GM04504 (cell line): ENCODE measurements around the gene SERINC5.
"Not testable (repeated sequence)": the region's sequence is repeated elsewhere in the genome, so short reads cannot be mapped to it uniquely, and the experiment has no call there.

Source experiments
- DNase-seq: peaks from one replicate; pipeline ENCODE4 v3.0.0-alpha.2; 2012; ENCODE audit warnings: low read depth

SERINC5 gene

DNA sequence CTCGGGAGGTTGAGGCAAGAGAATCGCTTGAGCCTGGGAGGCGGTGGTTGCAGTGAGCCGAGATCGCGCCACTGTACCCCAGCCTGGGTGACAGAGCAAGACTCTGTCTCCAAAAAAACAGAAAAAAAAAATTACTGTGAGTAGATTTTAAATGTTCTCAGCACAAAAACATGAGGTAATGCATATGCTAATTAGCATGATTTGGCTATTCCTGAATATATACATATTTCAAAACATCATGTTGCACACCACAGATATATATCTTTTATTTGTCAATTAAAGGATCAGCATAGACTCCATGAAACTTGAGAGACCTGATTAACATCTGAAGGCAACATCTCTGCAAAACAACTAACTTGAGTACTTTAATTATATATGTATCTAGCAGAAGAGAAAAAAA, 117.4 kb downstream of the SERINC5 start:
- no peak for DNase-seq

DNA sequence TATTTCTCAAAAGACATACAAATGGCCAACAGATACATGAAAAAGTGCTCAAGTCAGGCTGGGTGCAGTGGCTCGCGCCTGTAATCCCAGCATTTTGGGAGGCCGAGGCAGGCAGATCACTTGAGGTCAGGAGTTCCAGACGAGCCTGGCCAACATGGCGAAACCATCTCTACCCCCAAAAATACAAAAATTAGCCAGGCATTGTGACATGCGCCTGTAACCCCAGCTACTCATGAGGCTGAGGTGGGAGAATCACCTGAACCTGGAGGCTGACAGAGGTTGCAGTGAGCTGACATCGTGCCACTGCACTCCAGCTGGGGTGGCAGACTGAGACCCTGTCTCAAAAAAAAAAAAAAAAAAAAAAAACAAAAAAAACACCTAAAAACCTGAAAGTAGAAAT, 119.0 kb downstream of the SERINC5 start:
- DNase-seq, result not testable (repeated sequence)

DNA sequence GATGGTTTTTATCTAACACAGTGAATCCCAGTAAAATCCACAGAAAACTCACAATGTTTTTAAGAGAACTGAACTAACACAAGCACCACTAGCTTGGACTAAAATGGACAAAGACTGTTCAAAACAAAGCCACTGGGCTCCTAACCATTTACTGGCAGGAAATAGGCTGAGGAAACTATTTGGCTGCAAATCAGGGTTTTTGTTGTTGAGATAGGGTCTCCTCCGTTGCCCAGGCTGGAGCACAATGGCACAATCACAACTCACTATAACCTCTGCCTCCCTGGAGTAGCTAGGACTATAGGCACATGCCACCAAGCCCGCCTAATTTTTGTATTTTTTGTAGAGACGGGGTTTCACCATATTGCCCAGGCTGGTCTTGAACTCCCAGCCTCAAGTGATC, 121.0 kb downstream of the SERINC5 start:
- DNase-seq, result no peak

DNA sequence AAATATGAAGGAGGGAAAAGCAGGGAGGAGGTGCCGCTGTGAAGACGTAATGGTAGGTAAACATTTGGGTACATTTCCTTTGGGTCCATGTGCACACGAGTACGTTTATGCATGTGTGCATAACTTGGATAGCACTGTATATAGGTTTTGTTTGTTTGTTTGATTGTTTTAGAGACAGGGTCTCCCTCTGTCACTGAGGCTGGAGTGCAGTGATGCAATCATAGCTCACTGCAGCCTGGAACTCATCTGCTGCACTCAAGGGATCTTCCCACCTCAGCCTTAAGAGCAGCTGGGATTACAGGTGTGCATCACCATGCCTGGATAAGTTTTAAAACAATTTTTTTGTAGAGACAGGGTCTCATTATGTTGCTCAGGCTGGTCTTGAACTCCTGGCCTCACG, 126.7 kb downstream of the SERINC5 start:
- no peak for DNase-seq

DNA sequence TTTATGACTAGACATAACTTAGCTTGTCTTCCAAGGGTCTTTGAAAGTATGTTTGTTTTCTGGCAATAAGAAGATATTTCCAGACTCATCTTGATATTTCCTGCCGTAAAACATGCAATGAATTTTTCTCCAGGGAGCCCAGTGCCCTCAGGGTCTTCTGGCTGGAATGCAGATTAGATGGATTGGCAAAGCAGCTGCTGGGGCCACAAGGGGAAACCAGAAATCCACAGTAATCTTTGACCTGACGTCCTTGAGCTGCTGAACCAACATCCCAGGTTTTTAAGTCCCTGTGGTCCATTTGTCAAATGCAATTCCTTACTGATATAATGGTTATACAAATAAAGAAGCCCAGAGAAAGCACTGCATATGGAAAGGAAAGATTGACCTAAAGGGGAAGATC, 127.7 kb downstream of the SERINC5 start:
- DNase-seq, result no peak

DNA sequence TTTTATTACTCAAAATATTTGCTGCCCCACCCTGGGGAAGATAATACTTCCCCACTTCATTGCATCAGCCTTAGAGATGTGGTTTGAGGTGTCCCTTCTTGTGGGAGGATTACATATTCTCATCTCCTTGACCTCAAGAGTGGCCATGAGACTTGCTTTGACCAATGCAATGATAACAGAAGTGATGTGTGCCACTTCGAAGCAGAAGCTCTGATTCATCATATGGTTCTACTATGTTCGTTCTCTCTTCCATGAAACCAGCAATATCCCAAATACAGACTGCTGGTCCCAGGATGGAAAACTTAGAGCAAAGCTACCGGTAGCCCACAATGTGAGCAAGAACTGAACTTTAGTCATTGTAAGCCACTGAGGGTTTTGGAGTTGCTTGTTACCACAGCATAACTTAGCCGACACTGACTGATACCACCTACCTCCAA, 128.7 kb downstream of the SERINC5 start:
- no peak for DNase-seq

DNA sequence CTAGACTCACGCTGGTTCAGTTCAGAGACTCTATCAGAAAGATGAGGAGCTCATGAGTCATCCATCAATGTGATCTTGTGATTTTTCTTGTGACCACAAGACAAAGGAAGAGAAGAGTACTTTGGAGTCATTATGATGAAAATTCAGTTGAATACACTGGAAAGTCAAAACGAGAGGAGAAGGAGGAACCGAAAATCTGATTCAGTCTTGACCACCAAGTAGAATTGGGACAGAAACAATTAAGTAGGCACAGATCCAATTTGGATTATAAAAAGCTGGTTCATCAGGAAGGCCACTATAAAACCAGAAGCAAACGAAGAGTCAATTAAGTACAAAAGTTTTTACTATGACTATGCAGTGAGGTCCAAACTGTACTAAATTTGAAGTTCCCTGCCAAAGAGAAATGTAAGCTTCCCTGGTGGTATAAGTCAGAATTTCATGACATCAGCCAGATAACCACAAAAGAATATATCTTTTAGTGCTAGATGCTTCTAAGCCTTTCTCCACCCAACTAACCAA, 129.8 kb downstream of the SERINC5 start:
- DNase-seq, result peak; percentile 65

DNA sequence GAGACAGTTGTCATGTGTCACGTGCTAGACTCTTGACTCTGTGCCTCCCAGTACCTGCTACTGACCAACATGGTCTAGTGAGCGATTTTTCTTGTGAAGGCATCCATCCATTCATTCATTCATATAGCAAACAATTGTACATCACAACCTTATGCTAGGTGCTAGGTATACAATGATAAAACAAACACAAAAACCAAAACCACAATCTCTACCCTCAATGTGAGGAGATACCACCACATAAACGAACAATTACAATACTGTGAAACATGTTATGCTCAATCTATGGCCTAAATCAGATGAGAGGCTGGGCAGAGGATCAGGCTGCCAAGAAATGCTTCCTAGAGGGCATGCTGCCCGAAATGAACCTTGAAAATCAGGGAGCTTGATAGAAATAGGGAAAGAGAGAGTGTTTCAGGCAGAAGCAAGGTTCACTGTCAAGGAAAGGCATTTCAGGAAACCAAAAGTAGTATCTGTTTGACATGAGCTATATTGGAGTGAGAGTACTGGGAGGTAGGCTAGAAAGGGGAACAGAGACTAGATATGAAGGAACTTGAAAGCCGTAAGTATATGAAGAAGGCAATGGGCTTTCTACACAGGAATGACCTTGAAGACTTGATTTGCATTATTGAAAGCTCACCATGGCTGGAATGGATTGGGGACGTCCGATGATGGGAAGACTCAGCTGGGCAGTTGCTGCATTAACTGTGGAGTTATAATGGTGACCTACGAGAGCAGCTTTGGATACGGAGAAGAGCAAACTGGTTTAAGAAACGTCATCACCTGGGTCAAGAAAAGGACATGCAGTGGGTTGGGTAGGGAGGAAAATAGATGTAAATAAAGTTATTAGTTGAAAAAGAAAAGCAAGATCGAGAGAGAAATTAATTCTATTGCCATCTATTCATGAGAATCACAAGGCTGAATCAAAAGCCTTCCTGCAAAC, 130.6 kb downstream of the SERINC5 start:
- DNase-seq, result no peak

DNA sequence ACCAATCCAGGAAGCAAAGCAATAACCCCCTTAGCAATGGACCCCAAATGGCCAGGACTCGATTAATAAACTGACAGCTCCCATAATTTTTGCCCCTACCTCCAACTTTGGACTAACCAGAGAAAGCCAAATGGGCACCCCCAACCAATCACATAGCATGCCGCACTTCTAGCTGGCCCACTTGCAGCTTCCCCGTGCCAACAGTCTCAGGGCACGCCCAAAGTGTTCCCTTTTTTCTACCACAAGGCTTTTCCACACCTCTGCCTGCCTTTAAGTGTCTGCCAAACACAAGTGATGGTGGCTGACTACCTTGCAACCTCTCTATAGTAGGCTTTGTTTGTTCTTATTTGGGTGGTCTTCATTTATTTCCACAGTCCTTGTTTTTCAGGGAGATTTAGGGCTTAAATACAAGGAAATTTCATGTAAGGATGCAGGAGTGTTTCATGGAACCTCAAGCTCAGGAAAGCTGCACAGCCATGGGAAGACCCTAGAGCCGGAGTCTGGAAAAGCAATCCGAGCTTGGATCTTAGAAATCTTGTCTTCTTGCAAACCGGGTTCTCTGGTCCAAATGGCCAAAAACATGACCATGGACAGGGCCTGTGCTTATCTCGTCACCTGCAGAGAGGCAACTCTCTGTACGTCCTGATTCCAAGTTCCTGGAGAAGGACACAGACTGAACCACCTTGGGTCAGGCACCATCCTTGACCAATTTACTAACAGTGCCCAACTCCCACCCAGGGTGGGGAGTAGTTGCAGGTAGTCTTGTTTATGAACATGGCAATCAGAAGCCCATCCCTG, 131.5 kb downstream of the SERINC5 start:
- DNase-seq, result no peak

DNA sequence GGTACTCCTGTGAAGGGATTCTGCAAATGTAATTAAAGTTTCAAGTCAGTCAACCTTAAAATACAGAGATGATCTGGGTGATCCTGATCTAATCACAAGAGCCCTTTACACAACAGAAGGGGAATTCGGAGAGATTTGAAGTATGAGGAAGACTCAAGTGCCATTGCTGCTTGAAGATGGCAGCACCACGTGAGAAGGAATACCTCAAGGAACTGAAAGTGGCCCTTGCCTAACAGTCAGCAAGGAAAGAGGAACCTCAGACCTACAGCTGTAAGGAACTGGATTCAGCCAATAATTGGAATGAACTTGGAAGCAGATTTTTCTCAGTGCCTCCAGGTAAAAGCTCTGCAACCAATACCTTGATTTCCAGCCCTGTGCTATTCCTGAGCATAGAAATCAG, 133.3 kb downstream of the SERINC5 start:
- DNase-seq, result no peak

DNA sequence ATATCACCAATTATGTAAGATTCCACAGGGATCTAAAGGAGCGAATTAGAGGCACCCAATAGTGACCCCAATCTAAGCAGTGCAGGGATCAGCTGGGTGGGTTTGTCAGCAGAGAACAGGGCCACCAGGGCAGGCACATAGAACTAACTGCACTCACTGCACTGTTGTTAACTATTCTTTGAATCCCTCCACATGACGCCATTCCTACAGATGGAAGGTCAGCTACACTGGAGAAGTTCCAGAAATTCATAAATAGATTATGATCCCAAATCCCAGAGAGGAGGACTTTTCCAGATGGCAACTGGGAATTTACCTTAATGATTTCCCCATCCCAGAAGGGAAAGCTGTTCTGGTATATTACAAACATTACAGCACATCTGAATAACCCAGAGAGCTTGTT, 136.5 kb downstream of the SERINC5 start:
- no peak for DNase-seq

DNA sequence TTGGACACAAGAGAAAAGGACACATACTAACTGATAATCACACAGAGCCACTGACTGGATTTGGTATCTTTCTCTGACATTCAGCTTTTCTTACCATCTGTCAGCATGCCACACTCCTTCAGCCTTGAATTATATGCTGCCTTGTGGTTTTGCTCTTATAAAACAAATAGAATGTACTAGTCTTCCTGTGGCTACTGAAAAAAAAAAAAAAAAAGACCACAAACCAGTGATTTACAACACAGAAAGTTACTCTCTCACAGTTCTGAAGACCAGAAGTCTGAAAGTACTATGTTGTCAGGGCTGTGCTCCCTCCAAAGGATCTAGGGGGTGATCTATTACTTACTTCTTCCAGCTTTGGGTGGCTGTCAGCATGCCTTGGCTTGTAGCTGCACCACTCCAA, 138.4 kb downstream of the SERINC5 start:
- no peak for DNase-seq

DNA sequence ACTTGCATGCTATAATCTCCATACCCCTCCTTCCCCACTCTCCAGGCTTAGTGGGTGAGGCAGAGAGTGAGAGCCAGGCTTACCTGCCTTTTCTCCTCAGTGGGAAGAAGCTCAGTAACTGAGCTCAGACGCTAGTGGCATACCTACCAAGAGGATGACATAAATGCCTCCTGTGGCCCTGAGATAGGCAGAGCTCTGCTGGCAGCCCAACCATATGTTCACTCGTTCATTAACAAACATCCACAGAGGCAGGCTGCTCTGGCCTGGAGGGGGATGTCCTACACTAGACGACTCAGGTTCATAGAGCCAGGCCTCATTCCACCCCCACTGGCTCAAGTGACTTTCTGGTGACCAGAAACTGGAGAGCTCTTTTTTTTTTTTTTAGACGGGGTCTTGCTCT, 139.4 kb downstream of the SERINC5 start:
- DNase-seq, result no peak

DNA sequence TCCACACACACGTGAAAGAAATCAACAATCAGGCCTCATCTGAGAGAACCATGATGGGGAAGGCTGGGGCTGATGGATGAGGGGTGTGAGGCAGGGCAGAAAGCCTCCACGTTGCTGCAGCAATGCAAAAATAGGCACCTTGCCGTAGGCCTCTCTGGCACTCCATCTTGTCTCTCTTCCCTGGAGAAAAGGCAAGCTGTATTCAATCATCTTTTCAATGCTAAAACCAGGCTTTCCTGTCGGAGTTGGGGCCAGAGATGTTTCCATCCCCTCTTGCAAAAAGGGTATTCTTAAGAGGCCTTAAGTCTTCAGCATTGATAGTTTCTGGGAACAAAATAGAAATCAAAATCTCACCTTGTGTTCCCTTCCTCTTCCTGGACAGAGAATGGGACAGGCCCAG, 139.8 kb downstream of the SERINC5 start:
- no peak for DNase-seq

DNA sequence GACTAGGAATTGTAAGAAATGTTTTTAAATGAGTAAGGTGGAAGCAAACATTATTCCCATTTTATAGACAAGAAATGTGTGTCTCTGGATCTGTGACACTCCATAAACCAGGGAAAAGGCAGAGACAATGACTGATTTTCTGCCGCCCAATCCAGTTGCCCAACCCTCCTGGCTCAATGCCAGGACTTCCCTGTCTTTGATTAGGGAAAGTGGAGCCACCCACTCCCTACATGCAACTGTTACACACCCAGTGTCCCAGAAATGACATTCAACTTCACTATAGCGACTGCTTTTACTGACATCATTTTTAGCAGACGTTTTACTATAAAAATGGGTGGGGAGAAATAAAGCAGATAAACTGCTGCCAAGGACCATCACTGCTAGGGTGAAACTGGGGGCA, 141.0 kb downstream of the SERINC5 start:
- DNase-seq, result no peak

DNA sequence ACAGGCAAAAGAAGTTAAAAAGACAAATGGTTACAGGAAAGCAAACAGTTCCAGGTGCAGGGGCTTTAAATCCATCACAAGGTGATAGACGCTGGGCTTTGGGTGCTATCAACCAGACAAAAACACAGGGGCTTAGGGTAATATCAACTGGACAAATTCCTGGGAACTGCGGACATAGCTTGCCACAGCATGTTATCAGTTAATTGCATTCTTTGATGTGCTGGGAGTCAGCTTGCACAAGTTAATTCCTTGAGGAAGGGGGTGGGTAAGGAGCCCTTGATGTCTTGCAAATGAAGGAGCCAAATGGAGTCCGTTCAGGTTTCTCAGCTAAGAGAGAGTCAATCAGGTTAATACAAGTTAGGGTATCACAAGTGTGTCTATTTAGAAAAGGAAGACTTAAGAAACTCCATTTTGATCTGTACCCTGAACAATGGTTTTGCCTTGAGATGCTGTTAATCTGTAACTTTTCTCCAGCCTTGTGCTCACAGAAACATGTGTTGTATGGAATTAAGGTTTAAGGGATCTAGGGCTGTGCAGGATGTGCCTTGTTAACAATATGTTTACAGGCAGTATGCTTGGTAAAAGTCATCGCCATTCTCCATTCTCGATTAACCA, 144.4 kb downstream of the SERINC5 start:
- DNase-seq, result not testable (repeated sequence)

DNA sequence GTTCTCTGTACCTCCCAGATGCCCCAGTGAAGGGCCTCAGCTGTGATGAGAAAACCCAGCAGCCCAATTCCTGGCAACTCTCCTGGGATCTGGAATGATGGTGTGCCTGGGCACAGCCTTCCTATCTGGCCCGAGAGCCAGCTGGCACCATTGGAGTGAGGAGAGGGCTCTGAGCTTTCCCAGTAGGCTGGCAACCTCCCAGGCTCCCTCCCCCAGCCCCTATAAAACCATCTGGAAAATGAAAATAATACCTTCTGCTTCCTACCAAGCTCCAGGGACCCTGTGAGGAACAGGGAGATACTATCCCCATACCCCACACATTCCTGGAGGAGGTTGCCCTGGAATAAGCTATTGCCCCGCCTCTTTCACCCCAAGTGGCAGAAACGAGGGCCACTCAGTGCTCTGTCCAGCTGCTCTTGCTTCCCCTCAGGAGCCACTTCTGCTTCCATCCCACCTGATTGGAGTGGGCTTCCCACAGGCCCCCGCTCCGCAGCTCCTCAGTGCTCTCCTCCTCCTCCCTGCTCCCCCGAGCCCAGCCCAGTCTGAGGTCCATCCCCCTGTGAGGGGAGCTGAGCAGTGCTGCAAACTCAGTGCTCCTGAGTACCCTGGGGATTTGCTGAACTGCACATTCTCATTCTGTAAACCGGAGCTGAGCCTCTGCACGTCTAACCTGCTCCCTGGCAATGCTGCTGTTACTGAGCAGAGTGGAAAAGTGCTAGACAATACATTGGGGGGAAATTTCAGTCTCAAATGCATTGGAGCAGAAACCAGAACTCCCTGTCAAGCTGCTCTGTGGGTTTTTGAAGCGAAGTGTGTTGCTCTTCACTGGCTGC, 146.0 kb downstream of the SERINC5 start:
- DNase-seq, result no peak

DNA sequence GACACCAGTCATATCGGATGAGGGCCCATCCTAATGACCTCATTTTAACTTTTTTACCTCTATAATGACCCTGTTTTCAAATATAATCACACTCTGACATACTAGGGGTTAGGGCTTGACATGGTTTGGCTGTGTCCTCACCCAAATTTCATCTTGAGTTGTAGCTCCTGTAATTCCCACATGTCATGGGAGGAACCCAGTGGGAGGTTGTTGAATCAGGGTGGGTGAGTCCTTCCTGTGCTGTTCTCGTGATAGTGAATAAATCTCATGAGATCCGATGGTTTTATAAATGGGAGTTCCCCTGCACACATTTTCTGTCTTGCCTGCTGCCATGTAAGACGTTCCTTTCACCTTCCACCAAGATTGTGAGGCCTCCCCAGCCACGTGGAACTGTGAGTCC, 148.9 kb downstream of the SERINC5 start:
- DNase-seq, result no peak

DNA sequence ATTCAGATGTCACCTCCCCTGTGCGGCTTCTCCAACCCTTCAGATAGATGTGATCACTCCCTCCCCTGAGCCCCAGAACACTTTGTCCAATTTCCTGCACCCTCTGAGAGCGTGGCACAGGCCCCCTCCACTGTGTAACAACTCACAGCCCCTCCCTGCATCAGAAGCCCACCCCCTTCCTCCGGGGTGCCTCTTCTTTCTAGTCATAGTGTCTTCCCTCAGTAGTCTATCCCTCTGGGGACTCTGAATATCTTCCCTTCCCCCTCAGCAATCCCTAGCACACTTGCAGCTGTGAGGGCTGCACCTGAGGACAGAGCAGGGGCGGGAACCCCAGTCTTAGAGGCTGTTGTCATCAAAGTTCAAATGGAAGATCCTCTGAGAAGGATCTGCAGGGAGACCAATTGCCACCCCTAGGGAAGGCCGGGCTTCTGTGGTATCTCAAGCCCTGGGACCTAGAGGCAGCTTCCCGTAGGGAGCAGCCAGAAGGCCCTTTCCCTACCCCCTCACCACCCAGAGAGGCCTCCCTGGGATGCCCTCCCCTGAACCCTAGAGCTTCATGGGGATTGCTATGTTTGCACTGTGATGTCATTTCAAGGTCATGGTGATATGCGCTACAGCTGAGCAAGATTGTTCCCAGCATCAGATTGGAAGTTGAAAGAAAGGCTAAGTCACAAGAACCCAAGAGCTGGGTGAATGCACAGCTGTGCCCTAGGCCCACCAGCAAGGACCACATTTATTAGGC, 150.0 kb downstream of the SERINC5 start:
- no peak for DNase-seq

DNA sequence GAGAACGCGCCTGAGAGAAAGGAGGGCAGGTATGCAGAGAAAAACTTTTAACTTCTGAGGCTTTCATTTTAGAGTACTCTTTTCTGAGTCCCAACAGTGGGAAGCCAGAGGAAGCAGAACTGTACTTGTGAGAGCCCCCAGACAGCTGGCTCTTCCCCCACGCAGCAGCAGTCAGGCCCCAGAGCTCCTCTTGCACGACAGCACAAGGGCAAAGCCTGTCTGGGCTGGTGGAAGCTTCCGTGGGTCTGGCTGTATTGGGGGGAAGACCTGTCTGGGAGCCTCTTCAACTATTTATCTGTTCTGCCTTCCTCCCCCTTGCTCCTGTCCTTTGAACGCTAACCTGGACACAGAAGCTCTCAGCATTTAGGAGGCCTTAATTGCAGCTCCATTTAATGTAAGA, 152.5 kb downstream of the SERINC5 start:
- DNase-seq, result no peak

DNA sequence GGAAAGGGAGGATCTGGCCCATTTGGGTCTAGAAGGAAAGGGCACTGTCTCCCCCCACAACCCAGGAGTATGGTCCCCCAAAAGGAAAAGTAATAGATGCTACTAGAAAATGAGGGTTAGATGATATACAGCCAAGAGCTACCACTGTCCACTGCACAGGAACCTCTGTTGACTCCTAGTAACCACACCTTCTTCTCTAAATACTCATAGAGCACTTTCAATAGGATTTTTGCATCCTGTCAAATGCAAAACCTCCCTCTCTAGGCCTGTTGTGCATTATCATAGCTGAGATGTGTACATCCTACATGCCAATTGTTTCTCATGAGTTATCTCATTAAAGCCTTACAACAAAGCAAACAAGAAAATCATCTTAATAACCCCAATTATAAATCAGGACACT, 153.9 kb downstream of the SERINC5 start:
- no peak for DNase-seq
